Type B pancreatic cell (in vitro differentiated cells): ENCODE measurements around the gene LYPD4. TPM values are rescaled to one million over a fixed set of nuclear protein-coding genes. Genes with fewer than 3 reads are reported as not detected.

Experiments
- DNase-seq: peaks from one replicate; pipeline ENCODE4 v3.0.0; 2021; ENCODE audit warnings: mixed read lengths; ENCODE audit not compliant: unreplicated experiment; ENCODE audit errors: extremely low spot score
- H3K27ac Mint-ChIP-seq: 2 replicates; pipeline ENCODE4 v1.8.0; 2021; ENCODE audit warnings: mild to moderate bottlenecking, mixed read lengths
- H3K27me3 Mint-ChIP-seq: 2 replicates; pipeline ENCODE4 v1.8.0; 2021; ENCODE audit warnings: mixed read lengths
- H3K36me3 Mint-ChIP-seq: 2 replicates; pipeline ENCODE4 v1.8.0; 2021; ENCODE audit warnings: mixed read lengths
- H3K4me1 Mint-ChIP-seq: one replicate; pipeline ENCODE4 v1.8.0; 2021; ENCODE audit warnings: mixed read lengths; ENCODE audit not compliant: unreplicated experiment
- H3K4me3 Mint-ChIP-seq: 2 replicates; pipeline ENCODE4 v1.8.0; 2021; ENCODE audit warnings: mild to moderate bottlenecking, mixed read lengths
- H3K9me3 Mint-ChIP-seq: 2 replicates; pipeline ENCODE4 v1.8.0; 2021; ENCODE audit warnings: mixed read lengths
- CTCF ChIP-seq: fragments of 200-600 bp; sonication (generic); conservative IDR thresholded peaks from 2 replicates; pipeline ENCODE4 v1.5.0; 2021; ENCODE audit warnings: antibody characterized with exemption, mild to moderate bottlenecking
- total RNA-seq: library from RNA; stranded (reverse); gene quantifications from 2 replicates; pipeline ENCODE4 v1.2.1, GENCODE V29; 2021; ENCODE audit warnings: low replicate concordance

Gene LYPD4
- total RNA-seq, 1 donor from 2014 or later = not detected

- peaks cover 15% of the 10 kb centered on the region for H3K36me3 Mint-ChIP-seq
- H3K27ac Mint-ChIP-seq = peak overlapping the region; percentile 78
Measured at GRCh38 chr19:41870401-41870873, 26.0 kb upstream of the LYPD4 start.

GRCh38 chr19:41869374-41869955, 25.0 kb upstream of the LYPD4 start:
- DNase-seq = no peak
- no peak for TF ChIP-seq CTCF
- peak overlapping the region; percentile 66 for H3K27ac Mint-ChIP-seq
- H3K36me3 Mint-ChIP-seq = peaks cover 18% of the 10 kb centered on the region
- peaks cover 3% of the 10 kb centered on the region for H3K27me3 Mint-ChIP-seq
- no peaks in the 10 kb centered on the region for H3K9me3 Mint-ChIP-seq
- H3K4me3 Mint-ChIP-seq = no peak overlapping the region
- peaks cover 14% of the 10 kb centered on the region for H3K4me1 Mint-ChIP-seq

More at GRCh38 chr19:41870401-41870873, 26.0 kb upstream of the LYPD4 start:
- peak overlapping the region; percentile 11 for H3K4me3 Mint-ChIP-seq
- H3K9me3 Mint-ChIP-seq = no peaks in the 10 kb centered on the region
- H3K4me1 Mint-ChIP-seq = peaks cover 10% of the 10 kb centered on the region
- no peak for TF ChIP-seq CTCF
- peaks cover 3% of the 10 kb centered on the region for H3K27me3 Mint-ChIP-seq
- no peak for DNase-seq

GRCh38 chr19:41868989-41869300, 24.5 kb upstream of the LYPD4 start:
- Mint-ChIP-seq H3K9me3 (no peaks in the 10 kb centered on the region), H3K36me3 (peaks cover 23% of the 10 kb centered on the region)

GRCh38 chr19:41868120-41868988, 23.9 kb upstream of the LYPD4 start:
- peaks cover 26% of the 10 kb centered on the region for H3K36me3 Mint-ChIP-seq

More at GRCh38 chr19:41868989-41869300, 24.5 kb upstream of the LYPD4 start:
- Mint-ChIP-seq H3K27ac (peak overlapping the region; percentile 66), H3K4me1 (peaks cover 19% of the 10 kb centered on the region), H3K4me3 (no peak overlapping the region), H3K27me3 (peaks cover 3% of the 10 kb centered on the region)
- no peak for DNase-seq
- no peak for TF ChIP-seq CTCF

DNA sequence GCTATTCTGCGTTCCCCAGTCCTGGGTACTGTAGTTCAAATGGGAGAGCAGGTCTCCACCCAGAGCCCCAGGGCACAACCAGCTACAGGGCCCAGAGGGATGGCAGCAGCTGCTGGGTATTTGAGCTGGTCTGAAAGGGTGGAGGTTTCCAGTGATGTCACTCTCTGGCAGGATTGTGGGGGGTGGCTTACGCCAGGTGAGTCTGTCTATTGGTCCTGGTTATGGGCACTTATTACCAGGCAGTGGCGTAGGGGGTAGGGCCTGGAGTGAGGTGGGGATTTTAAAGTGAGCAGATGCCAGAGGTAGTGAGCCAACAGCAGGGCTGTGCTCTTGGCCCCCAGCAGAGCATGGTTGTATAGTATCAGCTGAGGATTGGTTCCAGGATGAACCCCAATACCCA, 21.8 kb upstream of the LYPD4 start:
- no peaks in the 10 kb centered on the region for H3K9me3 Mint-ChIP-seq
- H3K4me1 Mint-ChIP-seq = peaks cover 29% of the 10 kb centered on the region
- no peak for TF ChIP-seq CTCF
- H3K4me3 Mint-ChIP-seq = no peak overlapping the region
- H3K27me3 Mint-ChIP-seq = no peaks in the 10 kb centered on the region
- H3K27ac Mint-ChIP-seq = peak overlapping the region; percentile 82
- no peak for DNase-seq
- peaks cover 42% of the 10 kb centered on the region for H3K36me3 Mint-ChIP-seq

More at GRCh38 chr19:41868120-41868988, 23.9 kb upstream of the LYPD4 start:
- Mint-ChIP-seq H3K27me3 (peaks cover 3% of the 10 kb centered on the region), H3K27ac (peak overlapping the region; percentile 66), H3K4me1 (peaks cover 19% of the 10 kb centered on the region), H3K9me3 (no peaks in the 10 kb centered on the region), H3K4me3 (peak overlapping the region; percentile 64)
- TF ChIP-seq CTCF = no peak
- no peak for DNase-seq
